AG04450 (cell line): ENCODE measurements around the gene UBN1. TPM values are rescaled to one million over a fixed set of nuclear protein-coding genes. Genes with fewer than 3 reads are reported as not detected.

Experiments
- CTCF ChIA-PET: fragments of 300-600, 350-600 bp; formaldehyde crosslinking; extraction: SDS; loops from one replicate; lab custom pipeline; 2022; ENCODE audit warnings: antibody characterized with exemption, inconsistent platforms; lab: Charles Lee
- POLR2A ChIA-PET: fragments of 350-600 bp; formaldehyde crosslinking; extraction: SDS; loops from one replicate; lab custom pipeline; 2021; ENCODE audit warnings: antibody characterized with exemption, inconsistent platforms; lab: Yijun Ruan, JAX
- DNase-seq: peaks from one replicate; pipeline ENCODE4 v3.0.0-alpha.2; 2011; ENCODE audit warnings: low read depth, low spot score
- H3K27ac ChIP-seq: one replicate; pipeline ENCODE4 v1.5.1; 2012; ENCODE audit warnings: low read depth, low read length, control low read depth
- H3K27me3 ChIP-seq: one replicate; pipeline ENCODE4 v1.6.0; 2012; ENCODE audit warnings: low read length; ENCODE audit not compliant: control insufficient read depth, insufficient read depth
- H3K4me3 ChIP-seq: 2 replicates; pipeline ENCODE4 v1.5.1; 2011; ENCODE audit warnings: mild to moderate bottlenecking, low read depth, low read length, control low read depth
- H3K9me3 ChIP-seq: 2 replicates; pipeline ENCODE4 v1.5.1; 2012; ENCODE audit warnings: low read length; ENCODE audit not compliant: control insufficient read depth, insufficient read depth
- CTCF ChIP-seq: IDR thresholded peaks from 2 replicates; pipeline ENCODE4 v1.5.1; 2011; ENCODE audit warnings: low read depth, low read length, control low read depth, inconsistent platforms
- polyA plus RNA-seq: library from polyadenylated mRNA; depleted of rRNA; stranded (reverse); fragments of >200 nt; gene quantifications from 2 replicates; pipeline ENCODE4 v1.2.3, GENCODE V29; 2011

The UBN1 gene
- polyA plus RNA-seq, 1 experiment, result 11.2 TPM

- DNase-seq, result no peak
- CTCF ChIA-PET, result interaction anchor here (0.5 to 1.0 kb wide), 3 partner anchors 148 to 154 kb away, joined by 4 read pairs; no protein-coding TSS in a partner anchor
- no peak for TF ChIP-seq CTCF
- H3K4me3 ChIP-seq, result no peak overlapping the region
- no peaks in the 10 kb centered on the region; the same call in 1 of the 2 replicates for H3K9me3 ChIP-seq
- no peaks in the 10 kb centered on the region for H3K27me3 ChIP-seq
- no peak overlapping the region for H3K27ac ChIP-seq
- POLR2A ChIA-PET, result interaction anchor here (0.5 to 1.0 kb wide), 3 partner anchors 10 to 113 kb away, joined by 3 read pairs; no protein-coding TSS in a partner anchor
Measured at GRCh38 chr16:4803401-4803844, 43.9 kb upstream of the UBN1 start.

GRCh38 chr16:4803898-4804762, 43.2 kb upstream of the UBN1 start:
- POLR2A ChIA-PET, result no interaction called here

GRCh38 chr16:4805231-4805630, 42.0 kb upstream of the UBN1 start:
- no peak for TF ChIP-seq CTCF
- DNase-seq, result no peak
- Histone ChIP-seq H3K9me3 (no peaks in the 10 kb centered on the region; the same call in 1 of the 2 replicates), H3K4me3 (no peak overlapping the region), H3K27me3 (no peaks in the 10 kb centered on the region), H3K27ac (no peak overlapping the region)
- POLR2A ChIA-PET, result no interaction called here
- CTCF ChIA-PET, result no interaction called here

More at GRCh38 chr16:4803898-4804762, 43.2 kb upstream of the UBN1 start:
- Histone ChIP-seq H3K27ac (no peak overlapping the region), H3K4me3 (no peak overlapping the region), H3K27me3 (no peaks in the 10 kb centered on the region), H3K9me3 (no peaks in the 10 kb centered on the region; the same call in 1 of the 2 replicates)
- CTCF ChIA-PET, result no interaction called here
- DNase-seq, result no peak
- no peak for TF ChIP-seq CTCF

- ChIA-PET POLR2A (interaction anchor here (0.7 kb wide), 2 partner anchors 31 to 148 kb away, joined by 3 to 4 read pairs; no protein-coding TSS in a partner anchor), CTCF (no interaction called here)
- H3K27ac ChIP-seq, result no peak overlapping the region
- H3K9me3 ChIP-seq, result no peaks in the 10 kb centered on the region
- no peaks in the 10 kb centered on the region for H3K27me3 ChIP-seq
- no peak for DNase-seq
- no peak overlapping the region for H3K4me3 ChIP-seq
- no peak for TF ChIP-seq CTCF
Measured at GRCh38 chr16:4806280-4806679, 41.0 kb upstream of the UBN1 start.

GRCh38 chr16:4811242-4811641, 36.0 kb upstream of the UBN1 start:
- ChIA-PET POLR2A (no interaction called here), CTCF (no interaction called here)
- DNase-seq, result no peak
- TF ChIP-seq CTCF, result no peak
- Histone ChIP-seq H3K27me3 (no peaks in the 10 kb centered on the region), H3K9me3 (no peaks in the 10 kb centered on the region), H3K4me3 (no peak overlapping the region), H3K27ac (no peak overlapping the region)
